ENCODE data around the gene DNAJC1.
"Not testable (repeated sequence)": the region's sequence is repeated elsewhere in the genome, so short reads cannot be mapped to it uniquely, and the experiment has no call there.

GRCh38 chr10:21869087-21869486, 134.4 kb downstream of the DNAJC1 start:
- TF ChIP-seq CTCF (IDR thresholded peaks at IDR 0.05); ZFX (IDR thresholded peaks at IDR 0.05; ENCODE audit: borderline replicate concordance): not testable (repeated sequence)

Measured in 22Rv1 (cell line).